Activated T-cell treated with anti-CD3 and anti-CD28 coated beads for 24 hours (primary cell): ENCODE measurements around the gene FKBP5.

ENCODE experiments used
- DNase-seq: peaks from one replicate; pipeline ENCODE4 v3.0.0-alpha.2; 2020; ENCODE audit warnings: low read depth

The FKBP5 gene

DNA sequence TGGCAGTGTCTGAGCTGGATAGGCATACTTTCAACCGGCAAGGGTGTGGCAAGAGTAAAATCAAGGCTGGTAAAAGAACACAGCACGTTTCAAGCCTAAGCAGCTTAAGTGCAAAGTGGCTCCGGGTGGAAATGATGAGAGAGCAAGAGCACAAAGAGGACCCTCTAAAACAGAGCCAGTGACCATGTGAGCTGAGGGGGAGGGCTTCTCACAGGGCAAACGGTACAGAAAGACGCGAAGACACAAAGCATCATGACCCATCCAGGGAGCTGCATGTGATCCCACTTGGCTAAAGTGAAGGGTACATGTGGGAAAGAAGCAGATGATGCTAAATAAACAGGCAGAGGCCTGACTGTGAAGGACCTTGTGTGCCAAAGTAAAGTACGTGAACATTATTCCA is 25.7 kb downstream of the FKBP5 start:
- DNase-seq, result no peak

GRCh38 chr6:35654883-35655282 is 33.8 kb downstream of the FKBP5 start:
- DNase-seq, result no peak

GRCh38 chr6:35651244-35651643 is 37.5 kb downstream of the FKBP5 start:
- DNase-seq, result no peak

DNA sequence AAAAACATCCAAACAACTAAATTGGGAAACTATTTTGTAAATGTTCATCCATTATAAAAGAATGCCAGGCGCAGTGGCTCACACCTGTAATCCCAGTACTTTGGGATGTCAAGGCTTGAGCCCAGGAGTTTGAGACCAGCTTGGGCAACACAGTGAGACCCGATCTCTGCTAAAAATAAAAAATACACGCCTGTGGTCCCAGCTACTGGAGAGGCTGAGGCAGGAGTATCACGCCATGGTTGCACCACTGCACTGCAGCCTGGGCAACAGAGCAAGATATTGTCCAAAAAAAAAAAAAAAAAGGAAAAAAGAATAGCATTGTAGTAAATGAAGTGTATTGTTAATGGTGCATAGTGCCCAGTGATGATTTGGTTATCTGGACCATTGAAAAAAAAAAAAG is 38.7 kb downstream of the FKBP5 start:
- DNase-seq, result no peak

- DNase-seq, result no peak
These were observed 40.5 kb downstream of the FKBP5 start for GRCh38 chr6:35648203-35648602.

- no peak for DNase-seq
These were observed 41.3 kb downstream of the FKBP5 start for GRCh38 chr6:35647400-35647799.

- DNase-seq, result no peak
These were observed 45.6 kb downstream of the FKBP5 start for GRCh38 chr6:35643162-35643535.

- DNase-seq, result no peak
These were observed 46.1 kb downstream of the FKBP5 start for GRCh38 chr6:35642471-35643161.

DNA sequence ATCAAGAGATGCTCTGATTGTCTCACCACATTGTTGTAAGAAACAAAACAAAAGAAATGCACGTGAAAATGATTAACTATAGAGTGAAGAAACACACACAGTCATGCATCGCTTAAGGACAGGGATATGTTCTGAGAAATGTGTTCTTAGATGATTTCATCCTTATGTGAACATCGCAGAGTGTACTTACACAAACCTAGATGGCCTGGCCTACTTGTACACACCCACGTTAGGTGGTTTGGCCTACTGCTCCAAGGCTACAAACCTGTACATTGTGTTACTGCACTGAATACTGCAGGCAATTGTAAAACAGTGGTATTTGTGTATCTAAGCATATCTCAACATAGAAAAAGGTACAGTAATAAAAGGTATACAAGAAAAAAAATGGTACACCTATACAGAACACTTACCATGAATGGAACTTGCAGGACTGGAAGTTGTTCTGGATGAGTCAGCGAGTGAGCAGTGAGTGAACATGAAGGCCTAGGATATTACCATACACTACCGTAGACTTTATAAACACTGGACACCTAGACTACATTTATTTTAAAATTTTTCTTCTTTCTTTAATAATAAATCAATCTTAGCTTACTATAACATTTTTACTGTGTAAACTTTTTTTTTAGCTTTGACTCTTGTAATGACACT is 48.6 kb downstream of the FKBP5 start:
- no peak for DNase-seq

DNA sequence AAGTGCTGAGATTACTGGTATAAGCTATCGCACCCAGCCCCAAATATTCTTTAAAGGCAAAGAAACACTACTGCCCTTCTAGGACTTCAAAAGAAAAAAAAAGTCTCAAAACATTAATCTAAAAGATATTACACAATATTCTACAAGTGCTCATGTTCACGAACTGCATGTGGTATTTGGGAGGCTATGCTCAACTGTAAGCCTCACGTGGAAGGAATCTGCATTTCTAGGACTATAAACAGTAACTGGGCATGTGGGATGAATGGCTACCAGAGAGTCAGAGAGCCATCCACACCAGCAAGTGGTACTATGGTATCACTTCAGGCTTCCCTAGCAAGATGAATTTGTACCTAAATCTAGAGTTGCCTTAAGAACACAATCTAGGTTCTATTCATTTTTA is 50.0 kb downstream of the FKBP5 start:
- no peak for DNase-seq

- no peak for DNase-seq
These were observed 50.8 kb downstream of the FKBP5 start for GRCh38 chr6:35637911-35638310.

GRCh38 chr6:35635601-35636597 is 52.8 kb downstream of the FKBP5 start:
- no peak for DNase-seq

GRCh38 chr6:35634316-35634715 is 54.4 kb downstream of the FKBP5 start:
- no peak for DNase-seq

DNA sequence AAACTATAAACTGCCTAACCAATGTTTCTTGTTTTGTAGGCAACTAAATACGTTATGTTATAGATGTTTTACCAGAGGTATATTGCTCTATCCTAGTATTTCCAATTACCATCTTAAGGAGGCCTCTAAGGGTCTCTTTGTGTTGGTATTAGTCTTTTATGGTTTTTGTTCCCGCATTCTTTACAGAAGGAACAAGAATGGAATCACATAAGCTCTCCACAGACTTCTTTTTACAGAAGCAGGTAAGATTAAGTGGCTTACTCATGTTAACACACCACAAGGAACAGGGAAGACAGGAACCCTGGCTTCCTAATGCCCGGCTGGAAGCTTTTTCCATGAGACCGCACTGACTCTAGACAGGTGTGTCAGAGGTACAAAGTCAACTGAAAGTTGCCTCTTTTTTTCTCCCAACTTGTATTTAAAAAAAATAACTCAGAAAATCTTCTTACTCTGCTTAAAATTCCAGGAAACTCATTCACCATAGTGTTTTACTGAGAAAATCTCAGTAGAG is 55.1 kb downstream of the FKBP5 start:
- no peak for DNase-seq

GRCh38 chr6:35629876-35630378 is 58.8 kb downstream of the FKBP5 start:
- DNase-seq, result no peak

DNA sequence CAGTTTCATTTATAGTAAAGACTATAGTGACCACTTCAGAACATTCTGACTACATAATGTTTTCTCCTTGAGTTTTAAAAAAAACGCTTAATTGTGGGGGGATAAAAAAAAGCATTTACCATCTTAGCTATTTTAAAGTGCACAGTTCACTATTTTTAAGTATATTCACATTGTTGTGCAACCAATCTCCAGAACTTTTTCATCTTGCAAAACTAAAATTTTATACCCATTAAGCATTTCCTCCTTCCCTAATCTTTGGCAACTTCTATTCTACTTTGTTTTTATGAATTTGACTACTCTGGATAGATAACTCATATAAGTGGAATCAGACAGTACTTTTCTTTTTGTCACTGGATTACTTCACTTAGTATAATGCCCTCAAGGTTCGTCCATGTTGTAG is 62.3 kb downstream of the FKBP5 start:
- no peak for DNase-seq

DNA sequence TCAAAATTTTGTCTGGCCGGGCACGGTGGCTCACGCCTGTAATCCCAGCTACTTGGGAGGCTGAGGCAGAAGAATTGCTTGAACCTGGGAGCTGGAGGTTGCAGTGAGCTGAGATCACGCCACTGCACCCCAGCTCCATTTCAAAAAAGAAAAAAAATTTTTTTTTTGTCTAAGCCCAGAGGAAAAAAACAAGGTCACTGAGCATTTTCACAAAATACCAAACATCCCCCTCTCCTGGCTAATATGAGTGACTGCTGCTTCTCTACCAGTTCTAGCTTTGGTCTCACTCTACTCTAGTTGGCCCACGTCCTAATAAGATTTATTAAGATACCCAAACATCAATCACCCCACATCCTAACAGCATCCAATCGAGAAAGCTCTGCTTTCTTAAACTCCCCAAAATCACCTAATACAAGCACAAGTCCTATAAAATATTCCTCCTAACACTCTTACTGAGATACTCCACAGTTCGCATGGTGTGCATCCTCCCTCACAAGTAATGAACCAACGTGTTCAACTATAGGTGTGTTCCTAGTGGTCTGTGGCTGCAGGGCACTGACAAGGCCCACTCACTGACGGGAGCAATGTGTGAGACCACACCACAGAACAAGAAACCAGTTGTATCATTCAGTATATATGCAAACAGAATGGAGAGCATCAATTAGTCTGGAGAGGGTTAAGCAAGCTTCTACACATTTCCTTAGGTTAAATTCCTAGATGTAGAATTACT is 64.2 kb downstream of the FKBP5 start:
- DNase-seq, result no peak

GRCh38 chr6:35622283-35622682 is 66.4 kb downstream of the FKBP5 start:
- DNase-seq, result no peak

GRCh38 chr6:35620706-35621105 is 68.0 kb downstream of the FKBP5 start:
- no peak for DNase-seq

GRCh38 chr6:35613762-35614161 is 75.0 kb downstream of the FKBP5 start:
- DNase-seq, result no peak

GRCh38 chr6:35611240-35611639 is 77.5 kb downstream of the FKBP5 start:
- peak; percentile 35 for DNase-seq

DNA sequence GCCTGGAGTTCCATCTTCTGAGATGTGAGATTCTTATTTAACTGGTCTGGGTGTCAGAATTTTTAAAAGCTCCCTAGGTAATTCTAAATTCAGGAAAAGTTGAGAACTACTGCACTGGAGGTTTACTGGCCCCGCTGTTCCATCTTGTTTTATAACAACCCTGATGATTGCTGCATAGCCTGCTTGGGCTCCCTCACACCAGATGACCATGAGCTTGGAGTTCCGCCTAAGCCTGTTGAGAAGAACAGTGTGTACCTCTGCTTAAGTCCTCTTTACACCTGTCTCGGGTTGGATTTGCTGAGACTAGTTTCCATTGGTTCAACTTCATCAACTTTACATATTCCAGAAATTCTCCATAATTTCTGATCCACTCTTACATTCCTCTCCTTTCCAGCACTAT is 77.9 kb downstream of the FKBP5 start:
- no peak for DNase-seq
